ENCODE data around the gene GRIN2A. TPM values are rescaled to one million over a fixed set of nuclear protein-coding genes. Genes with fewer than 3 reads are reported as not detected.

The GRIN2A gene
- total RNA-seq, 4 donors from 2014 or later = 0.13 to 1.2 (median 0.30) TPM

DNA sequence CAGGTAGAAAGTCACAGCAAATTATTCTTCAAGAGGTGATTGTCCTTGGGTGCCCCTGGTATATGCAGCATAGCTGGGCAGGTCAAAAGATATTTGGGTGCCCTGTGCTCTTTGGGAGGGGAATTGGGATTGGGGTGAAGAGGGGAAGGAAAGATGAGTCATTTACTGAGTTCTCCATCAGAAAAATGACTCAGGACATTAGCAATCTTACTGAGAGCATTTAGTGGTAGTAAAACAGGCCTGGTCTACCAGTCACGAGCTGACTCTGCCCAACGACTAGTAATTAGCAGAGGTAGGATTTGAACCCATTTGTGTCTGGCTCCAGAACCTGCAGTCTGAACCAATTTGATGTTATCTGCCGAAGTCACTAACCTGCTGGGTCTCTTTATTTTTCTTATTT is 6.0 kb upstream of the GRIN2A start:
- DNase-seq (ENCODE audit: low spot score) (no peak), ATAC-seq (ENCODE audit: low FRiP score) (no peak)
- TF ChIP-seq CTCF (IDR thresholded peaks at IDR 0.05) = no peak

DNA sequence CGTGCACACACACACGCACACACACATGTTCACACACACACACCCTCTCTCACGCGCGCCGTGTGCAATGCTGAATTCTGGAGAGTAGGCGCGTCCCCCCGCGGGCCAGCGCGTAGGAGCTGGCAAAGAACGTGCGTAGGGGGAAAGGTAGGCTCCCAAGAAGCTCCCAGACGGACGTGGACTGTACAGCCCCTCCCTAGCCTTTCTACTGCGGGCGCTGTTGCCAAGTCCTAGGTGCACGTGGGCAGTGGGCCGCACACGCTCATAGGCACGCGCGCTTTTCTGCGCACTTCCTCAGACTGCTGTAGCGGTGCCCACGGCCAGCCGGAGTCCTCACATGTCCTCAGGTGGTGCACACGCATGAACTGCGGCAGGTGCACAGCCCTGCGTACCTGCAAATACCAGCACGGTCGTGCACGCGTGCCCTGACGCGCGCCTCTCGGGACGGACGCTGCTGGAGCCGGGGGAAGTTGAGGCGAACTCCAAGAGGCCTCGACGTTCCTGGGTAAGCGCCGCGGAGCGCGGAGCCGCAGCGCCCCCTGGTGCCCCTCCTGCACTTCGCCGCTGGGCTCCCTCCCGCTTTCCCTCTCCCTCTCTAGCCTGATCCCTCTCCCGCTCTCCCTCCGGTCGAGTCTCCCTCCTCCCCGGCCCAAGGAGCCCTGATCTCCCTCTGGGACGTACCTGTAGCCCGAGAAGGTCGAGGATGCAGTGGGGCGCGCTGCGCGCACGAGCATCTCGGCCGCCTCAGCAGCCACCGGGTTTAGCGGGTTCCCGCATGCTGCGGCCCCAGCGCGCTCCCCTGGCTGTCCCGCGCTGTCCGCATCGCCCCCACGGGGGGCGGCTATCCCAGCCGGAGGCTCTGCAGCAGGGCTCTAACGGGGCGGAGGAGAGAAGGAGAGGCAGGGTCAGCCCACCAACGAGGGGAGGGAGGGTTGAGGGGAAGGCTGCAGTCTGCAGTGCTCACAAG is 749 bp downstream of the GRIN2A start:
- DNase-seq (ENCODE audit: low spot score) (no peak), ATAC-seq (ENCODE audit: low FRiP score) (peak; percentile 82)
- peak in 1 of 3 donors; percentile 70 for TF ChIP-seq CTCF (IDR thresholded peaks at IDR 0.05)

GRCh38 chr16:10180771-10181163 is 1.5 kb downstream of the GRIN2A start:
- ATAC-seq (ENCODE audit: low FRiP score) (no peak), DNase-seq (ENCODE audit: low spot score) (no peak)
- no peak for TF ChIP-seq CTCF (IDR thresholded peaks at IDR 0.05)

DNA sequence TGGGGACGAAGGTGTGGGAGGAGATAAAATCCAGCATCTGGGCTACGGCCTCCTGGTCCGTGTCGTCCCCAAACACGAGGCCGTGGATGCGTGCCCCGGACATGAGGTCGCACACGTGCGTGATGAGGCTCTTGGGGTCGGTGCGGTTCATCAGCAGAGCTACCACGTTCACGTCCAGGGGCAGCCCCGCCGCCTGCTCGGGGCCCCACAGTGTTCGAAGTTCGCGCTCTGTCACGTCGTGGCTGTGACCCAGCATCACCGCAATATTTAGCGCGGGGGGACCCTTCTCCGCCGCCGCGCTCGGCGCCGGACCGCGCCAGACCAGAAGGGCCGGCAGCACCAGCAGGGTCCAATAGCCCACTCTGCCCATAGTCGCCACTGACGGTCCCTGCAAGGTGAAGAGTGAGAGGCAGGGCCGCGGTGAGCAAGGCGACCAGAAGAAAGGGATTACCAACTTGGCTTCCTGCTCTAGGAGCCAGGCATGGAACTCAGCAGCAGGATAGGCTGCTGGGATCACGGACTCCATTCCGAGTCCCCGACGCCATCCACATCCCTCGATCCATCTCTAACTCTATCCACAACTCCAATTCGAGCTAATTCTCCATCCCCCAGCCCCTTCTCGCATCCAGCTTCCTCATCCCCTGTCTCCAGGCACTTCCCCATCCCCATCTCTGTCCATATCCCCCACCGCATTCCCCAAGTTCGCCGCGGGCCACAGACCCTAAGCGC is 2.0 kb downstream of the GRIN2A start:
- DNase-seq (ENCODE audit: low spot score) (no peak), ATAC-seq (ENCODE audit: low FRiP score) (no peak)
- no peak for TF ChIP-seq CTCF (IDR thresholded peaks at IDR 0.05)

GRCh38 chr16:10178526-10178925 is 3.7 kb downstream of the GRIN2A start:
- ATAC-seq (ENCODE audit: low FRiP score) = no peak
- DNase-seq (ENCODE audit: low spot score) = no peak
- TF ChIP-seq CTCF (IDR thresholded peaks at IDR 0.05) = no peak

DNA sequence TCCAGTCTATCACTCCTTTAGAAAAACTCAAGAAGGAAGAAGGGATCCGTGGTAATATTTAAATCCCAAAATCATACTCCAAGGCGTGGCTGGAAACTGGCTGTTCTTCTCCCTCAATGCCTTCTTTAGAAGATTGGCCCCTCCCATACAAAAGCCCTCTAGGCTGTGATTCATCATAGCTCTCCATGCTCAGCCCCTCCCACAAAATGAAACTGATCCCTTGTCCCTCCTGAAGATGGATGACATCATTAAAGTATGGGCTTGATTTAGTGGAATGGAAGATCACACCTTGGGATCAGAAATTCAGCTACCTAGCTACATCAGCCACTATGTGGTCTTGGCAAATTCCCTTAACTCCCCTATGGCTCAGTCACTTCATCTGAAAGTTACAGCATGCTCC is 4.1 kb downstream of the GRIN2A start:
- TF ChIP-seq CTCF (IDR thresholded peaks at IDR 0.05) = no peak
- DNase-seq (ENCODE audit: low spot score) = no peak
- no peak for ATAC-seq (ENCODE audit: low FRiP score)

Measured in omental fat pad (tissue), 4 donors.